Tibial nerve (tissue), 3 donors: ENCODE measurements around the gene AASS.

Source experiments
- POLR2A ChIP-seq, 2 donors: fragments of 450-650 bp; IDR thresholded peaks; one replicate each; pipeline ENCODE4 v1.6.1; 2017; ENCODE audit warnings: antibody characterized with exemption in 2 of 2, mild to moderate bottlenecking in 2 of 2, moderate library complexity in 2 of 2
- TF ChIP-seq, protein P1 (sequence below), 5 experiments: fragments of 200-600 bp in 3 of 5; fragments of 450-650 bp in 2 of 5; sonication (generic) in 3 of 5; IDR thresholded peaks; one replicate each; pipeline ENCODE4 v1.5.1; 2016 to 2019; ENCODE audit warnings: antibody characterized with exemption in 5 of 5, mild to moderate bottlenecking in 3 of 5, moderate library complexity in 2 of 5

DNA sequence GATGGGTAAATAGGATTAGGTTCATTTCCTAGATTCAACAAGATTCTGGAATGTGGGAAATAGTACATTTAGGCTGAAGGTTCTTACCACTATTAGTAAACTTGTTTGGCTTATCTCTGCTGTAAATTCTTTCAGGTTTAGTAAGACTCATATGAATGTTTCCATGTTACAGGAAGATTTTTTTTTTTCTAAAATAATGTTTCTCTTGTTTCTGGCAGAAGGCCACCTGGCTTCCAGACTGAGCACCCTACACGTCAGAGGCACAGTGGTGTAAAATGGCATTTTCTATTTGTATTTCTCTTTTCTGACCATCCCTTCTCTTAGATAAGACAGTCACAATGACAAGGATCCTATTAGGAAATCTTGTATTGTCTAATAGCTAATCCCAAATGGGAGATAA is 22.7 kb upstream of the AASS start:
- TF ChIP-seq, protein P1, sequence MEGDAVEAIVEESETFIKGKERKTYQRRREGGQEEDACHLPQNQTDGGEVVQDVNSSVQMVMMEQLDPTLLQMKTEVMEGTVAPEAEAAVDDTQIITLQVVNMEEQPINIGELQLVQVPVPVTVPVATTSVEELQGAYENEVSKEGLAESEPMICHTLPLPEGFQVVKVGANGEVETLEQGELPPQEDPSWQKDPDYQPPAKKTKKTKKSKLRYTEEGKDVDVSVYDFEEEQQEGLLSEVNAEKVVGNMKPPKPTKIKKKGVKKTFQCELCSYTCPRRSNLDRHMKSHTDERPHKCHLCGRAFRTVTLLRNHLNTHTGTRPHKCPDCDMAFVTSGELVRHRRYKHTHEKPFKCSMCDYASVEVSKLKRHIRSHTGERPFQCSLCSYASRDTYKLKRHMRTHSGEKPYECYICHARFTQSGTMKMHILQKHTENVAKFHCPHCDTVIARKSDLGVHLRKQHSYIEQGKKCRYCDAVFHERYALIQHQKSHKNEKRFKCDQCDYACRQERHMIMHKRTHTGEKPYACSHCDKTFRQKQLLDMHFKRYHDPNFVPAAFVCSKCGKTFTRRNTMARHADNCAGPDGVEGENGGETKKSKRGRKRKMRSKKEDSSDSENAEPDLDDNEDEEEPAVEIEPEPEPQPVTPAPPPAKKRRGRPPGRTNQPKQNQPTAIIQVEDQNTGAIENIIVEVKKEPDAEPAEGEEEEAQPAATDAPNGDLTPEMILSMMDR (IDR thresholded peaks at IDR 0.05): no peak
- no peak for TF ChIP-seq POLR2A (IDR thresholded peaks at IDR 0.05)
